Measurements from ENCODE around the gene DDR2. TPM values are rescaled to one million over a fixed set of nuclear protein-coding genes. Genes with fewer than 3 reads are reported as not detected.

Gene DDR2
- total and polyA plus RNA-seq, 3 experiments from 2014 or later: 0.09 to 0.20 (median 0.13) TPM

DNA sequence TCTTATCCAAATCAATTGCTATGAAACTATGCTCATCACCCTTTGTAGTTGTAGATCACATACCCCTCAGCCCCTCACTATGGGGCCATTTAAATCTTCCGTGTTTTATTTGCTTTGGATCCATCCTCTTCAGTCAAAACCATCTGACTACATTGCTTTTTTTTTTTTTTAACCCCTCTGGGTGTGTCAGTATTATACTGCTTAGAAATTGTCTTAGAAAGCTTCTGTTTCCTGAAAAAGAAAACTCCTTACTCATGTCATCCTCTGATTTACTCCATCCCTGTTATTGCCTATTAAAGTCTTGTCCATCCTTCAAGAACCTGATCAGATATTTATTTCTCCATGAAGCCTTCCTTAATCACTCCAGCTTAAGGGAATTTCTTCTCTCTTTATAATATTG lies 84.3 kb downstream of the DDR2 start:
- ChIA-PET POLR2A (no interaction called here), CTCF (no interaction called here)
- Histone ChIP-seq H3K4me3 (ENCODE audit: low read length) (no peak overlapping the region), H3K27me3 (ENCODE audit: insufficient read depth, low read length, poor library complexity, severe bottlenecking) (no peaks in the 10 kb centered on the region), H3K9me3 (ENCODE audit: low read length) (no peaks in the 10 kb centered on the region), H3K4me1 (ENCODE audit: insufficient read depth, low read length) (no peaks in the 10 kb centered on the region), H3K36me3 (ENCODE audit: insufficient read depth, low read length) (no peaks in the 10 kb centered on the region), H3K27ac (ENCODE audit: low read depth, low read length) (no peak overlapping the region)
- Mint-ChIP-seq H3K4me3 (no peak overlapping the region), H3K36me3 (no peaks in the 10 kb centered on the region), H3K9me3 (no peaks in the 10 kb centered on the region), H3K27ac (no peak overlapping the region), H3K27me3 (peaks cover 0 to 3% of the 10 kb centered on the region in 2 donors), H3K4me1 (no peaks in the 10 kb centered on the region)
- no peak for DNase-seq

DNA sequence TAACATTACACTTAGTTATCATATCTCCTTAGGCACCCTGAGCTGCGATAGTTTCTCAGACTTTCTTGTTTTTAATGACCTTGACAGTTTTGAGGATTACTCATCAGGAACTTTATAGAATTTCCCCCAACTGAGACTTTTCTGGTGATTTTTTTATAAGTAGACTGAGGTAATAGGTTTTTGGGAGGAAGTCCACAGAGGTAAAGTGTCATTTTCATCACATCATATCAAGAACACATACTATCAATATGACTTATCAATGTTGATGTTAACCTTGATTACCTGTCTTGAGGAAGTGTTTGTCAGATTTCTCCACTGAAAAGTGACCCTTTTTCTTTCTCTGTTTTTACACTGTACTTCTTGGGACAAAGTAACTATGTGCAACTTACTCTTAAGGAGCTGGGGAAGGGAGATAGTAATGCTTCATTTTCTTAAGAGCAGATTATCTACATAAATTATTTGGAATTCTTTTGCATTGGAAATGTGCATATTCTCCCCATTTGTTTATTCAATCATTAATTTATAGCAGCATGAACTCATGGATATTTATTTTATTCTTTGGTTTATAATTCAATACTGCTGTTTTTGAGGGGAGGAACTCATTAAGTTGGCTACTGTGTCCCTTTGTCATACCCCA lies 85.4 kb downstream of the DDR2 start:
- Histone ChIP-seq H3K36me3 (ENCODE audit: insufficient read depth, low read length) (no peaks in the 10 kb centered on the region), H3K9me3 (ENCODE audit: low read length) (no peaks in the 10 kb centered on the region), H3K27ac (ENCODE audit: low read depth, low read length) (no peak overlapping the region), H3K4me1 (ENCODE audit: insufficient read depth, low read length) (no peaks in the 10 kb centered on the region), H3K27me3 (ENCODE audit: insufficient read depth, low read length, poor library complexity, severe bottlenecking) (no peaks in the 10 kb centered on the region), H3K4me3 (ENCODE audit: low read length) (no peak overlapping the region)
- no peaks in the 10 kb centered on the region for H3K9me3 Mint-ChIP-seq
- no peak for DNase-seq
- H3K27me3 Mint-ChIP-seq: peaks cover 0 to 3% of the 10 kb centered on the region in 2 donors
- H3K27ac Mint-ChIP-seq: no peak overlapping the region
- H3K36me3 Mint-ChIP-seq: no peaks in the 10 kb centered on the region
- ChIA-PET POLR2A (no interaction called here), CTCF (no interaction called here)
- H3K4me1 Mint-ChIP-seq: no peaks in the 10 kb centered on the region
- H3K4me3 Mint-ChIP-seq: no peak overlapping the region

DNA sequence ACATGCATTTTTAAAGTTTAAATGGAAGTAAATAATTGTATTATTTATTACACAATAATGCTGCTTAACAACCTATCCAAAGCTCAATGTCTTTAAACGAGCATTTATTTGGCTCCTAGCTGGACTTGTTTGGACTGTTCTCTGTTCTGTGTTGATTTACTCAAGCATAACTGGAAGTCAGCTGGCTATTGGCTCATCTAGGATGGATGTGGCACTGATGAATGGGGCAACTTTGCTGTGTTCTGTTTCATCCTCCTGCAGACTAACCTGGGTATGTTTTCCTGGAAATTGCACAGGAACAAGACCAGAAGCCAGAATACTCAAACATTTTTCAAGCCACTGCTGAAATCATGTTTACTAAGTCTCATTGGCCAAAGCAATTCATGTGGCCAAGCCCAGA lies 87.4 kb downstream of the DDR2 start:
- Mint-ChIP-seq H3K27ac (no peak overlapping the region), H3K9me3 (no peaks in the 10 kb centered on the region), H3K4me1 (no peaks in the 10 kb centered on the region), H3K4me3 (no peak overlapping the region), H3K36me3 (no peaks in the 10 kb centered on the region), H3K27me3 (peaks cover 0 to 3% of the 10 kb centered on the region in 2 donors)
- H3K27ac ChIP-seq (ENCODE audit: low read depth, low read length): no peak overlapping the region
- no peaks in the 10 kb centered on the region for H3K4me1 ChIP-seq (ENCODE audit: insufficient read depth, low read length)
- ChIA-PET POLR2A (no interaction called here), CTCF (no interaction called here)
- DNase-seq: no peak
- no peaks in the 10 kb centered on the region for H3K9me3 ChIP-seq (ENCODE audit: low read length)
- no peak overlapping the region for H3K4me3 ChIP-seq (ENCODE audit: low read length)
- H3K27me3 ChIP-seq (ENCODE audit: insufficient read depth, low read length, poor library complexity, severe bottlenecking): no peaks in the 10 kb centered on the region
- H3K36me3 ChIP-seq (ENCODE audit: insufficient read depth, low read length): no peaks in the 10 kb centered on the region

DNA sequence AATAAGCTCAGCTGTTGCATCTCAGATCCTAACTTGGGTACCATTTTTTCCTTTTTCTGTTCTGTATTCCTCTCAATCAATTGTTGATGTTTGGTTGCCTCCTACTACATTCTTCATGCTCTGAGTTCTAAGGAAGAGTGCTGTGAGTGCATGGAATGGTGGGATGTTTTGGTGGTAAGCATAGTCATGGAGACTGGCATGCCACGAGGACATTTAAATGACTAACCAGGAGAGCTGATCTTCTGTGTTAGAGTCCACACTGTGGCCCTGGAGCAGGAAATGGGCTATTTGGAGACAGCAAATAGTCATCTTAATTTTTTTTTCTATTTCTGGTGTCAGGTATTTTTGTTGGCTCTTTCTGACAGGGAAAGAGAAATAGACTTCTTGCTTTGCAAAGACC lies 88.7 kb downstream of the DDR2 start:
- no peak for DNase-seq
- Histone ChIP-seq H3K27me3 (ENCODE audit: insufficient read depth, low read length, poor library complexity, severe bottlenecking) (no peaks in the 10 kb centered on the region), H3K9me3 (ENCODE audit: low read length) (no peaks in the 10 kb centered on the region), H3K4me3 (ENCODE audit: low read length) (no peak overlapping the region), H3K27ac (ENCODE audit: low read depth, low read length) (no peak overlapping the region), H3K4me1 (ENCODE audit: insufficient read depth, low read length) (no peaks in the 10 kb centered on the region), H3K36me3 (ENCODE audit: insufficient read depth, low read length) (no peaks in the 10 kb centered on the region)
- H3K4me3 Mint-ChIP-seq: no peak overlapping the region
- CTCF ChIA-PET: no interaction called here
- no peaks in the 10 kb centered on the region for H3K36me3 Mint-ChIP-seq
- no peak overlapping the region for H3K27ac Mint-ChIP-seq
- H3K4me1 Mint-ChIP-seq: no peaks in the 10 kb centered on the region
- POLR2A ChIA-PET: no interaction called here
- H3K27me3 Mint-ChIP-seq: no peaks in the 10 kb centered on the region
- no peaks in the 10 kb centered on the region for H3K9me3 Mint-ChIP-seq

DNA sequence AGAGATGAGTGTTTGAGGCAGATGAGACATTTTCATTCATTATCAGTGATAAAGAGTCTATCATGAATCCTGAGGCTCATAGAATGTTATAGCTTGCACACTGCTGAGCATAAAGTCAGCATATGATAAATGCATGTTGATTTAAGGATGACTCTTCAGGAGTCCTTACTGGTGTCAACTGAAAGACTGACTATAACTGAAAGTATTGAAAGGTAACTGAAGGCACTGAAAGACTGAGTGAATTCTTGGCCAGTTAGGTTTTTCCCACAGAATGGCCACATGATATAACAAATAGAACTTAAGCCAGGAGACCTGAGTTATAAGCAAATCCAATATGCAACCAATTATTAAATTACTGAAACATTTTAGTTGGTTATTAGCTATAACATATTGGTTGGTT lies 89.2 kb downstream of the DDR2 start:
- H3K27ac Mint-ChIP-seq: no peak overlapping the region
- CTCF ChIA-PET: no interaction called here
- Histone ChIP-seq H3K4me3 (ENCODE audit: low read length) (no peak overlapping the region), H3K36me3 (ENCODE audit: insufficient read depth, low read length) (no peaks in the 10 kb centered on the region), H3K27ac (ENCODE audit: low read depth, low read length) (no peak overlapping the region), H3K27me3 (ENCODE audit: insufficient read depth, low read length, poor library complexity, severe bottlenecking) (no peaks in the 10 kb centered on the region), H3K4me1 (ENCODE audit: insufficient read depth, low read length) (no peaks in the 10 kb centered on the region), H3K9me3 (ENCODE audit: low read length) (no peaks in the 10 kb centered on the region)
- H3K9me3 Mint-ChIP-seq: no peaks in the 10 kb centered on the region
- no peaks in the 10 kb centered on the region for H3K4me1 Mint-ChIP-seq
- DNase-seq: no peak
- POLR2A ChIA-PET: no interaction called here
- no peak overlapping the region for H3K4me3 Mint-ChIP-seq
- no peaks in the 10 kb centered on the region for H3K27me3 Mint-ChIP-seq
- no peaks in the 10 kb centered on the region for H3K36me3 Mint-ChIP-seq

DNA sequence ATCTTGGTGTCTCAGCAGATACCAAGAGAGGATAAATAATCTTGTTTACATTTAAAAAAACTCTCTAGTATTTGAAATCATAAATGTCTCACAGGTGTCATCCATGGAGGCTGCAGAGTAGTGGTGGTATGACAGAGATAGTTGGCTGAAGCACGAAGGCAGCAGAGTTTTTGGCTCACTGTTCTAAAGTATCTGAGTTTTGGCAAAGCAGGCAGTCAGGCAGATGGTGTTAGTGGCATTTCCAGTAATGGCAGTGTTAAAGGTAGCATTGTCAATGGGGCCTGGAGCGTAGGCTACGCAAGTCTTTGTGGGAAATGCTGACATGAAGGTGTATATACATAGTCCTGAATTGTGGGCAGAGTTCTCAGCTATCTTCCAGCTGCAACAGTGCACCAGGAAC lies 89.8 kb downstream of the DDR2 start:
- CTCF ChIA-PET: no interaction called here
- no peak overlapping the region for H3K27ac Mint-ChIP-seq
- no peak overlapping the region for H3K4me3 Mint-ChIP-seq
- H3K36me3 ChIP-seq (ENCODE audit: insufficient read depth, low read length): no peaks in the 10 kb centered on the region
- H3K4me1 Mint-ChIP-seq: no peaks in the 10 kb centered on the region
- no peaks in the 10 kb centered on the region for H3K9me3 Mint-ChIP-seq
- no peaks in the 10 kb centered on the region for H3K36me3 Mint-ChIP-seq
- H3K27me3 ChIP-seq (ENCODE audit: insufficient read depth, low read length, poor library complexity, severe bottlenecking): no peaks in the 10 kb centered on the region
- DNase-seq: no peak
- POLR2A ChIA-PET: no interaction called here
- no peaks in the 10 kb centered on the region for H3K9me3 ChIP-seq (ENCODE audit: low read length)
- no peak overlapping the region for H3K4me3 ChIP-seq (ENCODE audit: low read length)
- no peaks in the 10 kb centered on the region for H3K4me1 ChIP-seq (ENCODE audit: insufficient read depth, low read length)
- no peak overlapping the region for H3K27ac ChIP-seq (ENCODE audit: low read depth, low read length)
- H3K27me3 Mint-ChIP-seq: no peaks in the 10 kb centered on the region

DNA sequence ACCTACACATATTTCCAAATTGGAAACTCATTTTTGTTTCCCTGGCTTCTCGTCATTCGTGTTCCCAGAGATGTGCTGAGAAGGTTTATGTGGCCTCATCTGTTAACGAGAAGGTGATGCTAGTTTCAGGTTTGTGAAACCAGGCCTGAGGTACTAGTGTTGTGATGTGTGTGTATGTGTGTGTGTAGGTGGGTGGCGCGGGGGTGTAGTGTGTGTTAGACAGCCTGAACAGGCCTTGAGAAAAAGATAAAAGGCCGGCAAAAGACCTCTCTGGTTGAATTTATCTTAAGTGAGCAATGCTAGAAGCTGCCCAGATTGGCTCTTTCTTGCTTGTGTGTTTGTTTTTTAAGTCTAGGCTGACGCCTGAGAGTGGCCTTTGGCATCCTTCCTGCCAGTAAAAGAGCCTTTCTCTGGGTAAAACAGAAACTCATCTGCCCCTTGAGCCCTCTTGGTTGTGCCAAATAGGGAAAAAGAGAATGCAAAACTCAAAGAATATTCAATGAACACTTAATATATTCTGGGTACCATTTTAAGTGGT lies 92.4 kb downstream of the DDR2 start:
- DNase-seq: no peak
- no peak overlapping the region for H3K4me3 Mint-ChIP-seq
- no peaks in the 10 kb centered on the region for H3K4me1 Mint-ChIP-seq
- CTCF ChIA-PET: no interaction called here
- Histone ChIP-seq H3K27ac (ENCODE audit: low read depth, low read length) (no peak overlapping the region), H3K4me3 (ENCODE audit: low read length) (no peak overlapping the region), H3K9me3 (ENCODE audit: low read length) (no peaks in the 10 kb centered on the region), H3K4me1 (ENCODE audit: insufficient read depth, low read length) (no peaks in the 10 kb centered on the region), H3K36me3 (ENCODE audit: insufficient read depth, low read length) (no peaks in the 10 kb centered on the region), H3K27me3 (ENCODE audit: insufficient read depth, low read length, poor library complexity, severe bottlenecking) (no peaks in the 10 kb centered on the region)
- H3K27me3 Mint-ChIP-seq: no peaks in the 10 kb centered on the region
- H3K36me3 Mint-ChIP-seq: no peaks in the 10 kb centered on the region
- no peaks in the 10 kb centered on the region for H3K9me3 Mint-ChIP-seq
- POLR2A ChIA-PET: no interaction called here
- H3K27ac Mint-ChIP-seq: no peak overlapping the region

DNA sequence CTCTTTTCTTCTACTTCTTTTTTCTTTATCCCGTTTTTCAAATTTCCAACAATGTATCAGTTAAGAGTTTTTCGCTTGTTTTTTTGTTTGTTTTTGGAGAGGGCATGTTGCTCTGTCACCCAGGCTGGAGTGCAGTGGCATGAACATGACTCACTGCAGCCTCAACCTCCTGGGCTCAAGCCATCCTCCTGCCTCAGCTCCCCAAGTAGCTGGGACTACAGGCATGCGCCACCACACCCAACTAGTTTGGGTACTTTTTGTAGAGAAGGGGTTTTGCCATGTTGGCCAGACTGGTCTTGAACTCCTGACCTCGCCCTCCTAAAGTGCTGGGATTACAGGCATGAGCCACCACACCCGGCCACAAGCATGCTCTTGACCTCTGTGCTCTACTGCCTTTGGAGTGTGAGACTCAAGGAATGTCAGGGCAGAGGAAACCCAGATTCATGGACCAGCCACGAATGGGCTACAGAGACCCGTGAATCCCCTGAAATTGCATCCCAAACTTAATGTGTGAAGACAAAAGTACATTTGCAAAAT lies 93.1 kb downstream of the DDR2 start:
- Histone ChIP-seq H3K4me1 (ENCODE audit: insufficient read depth, low read length) (no peaks in the 10 kb centered on the region), H3K36me3 (ENCODE audit: insufficient read depth, low read length) (no peaks in the 10 kb centered on the region), H3K27me3 (ENCODE audit: insufficient read depth, low read length, poor library complexity, severe bottlenecking) (no peaks in the 10 kb centered on the region), H3K9me3 (ENCODE audit: low read length) (no peaks in the 10 kb centered on the region), H3K4me3 (ENCODE audit: low read length) (no peak overlapping the region), H3K27ac (ENCODE audit: low read depth, low read length) (no peak overlapping the region)
- Mint-ChIP-seq H3K4me3 (no peak overlapping the region), H3K27ac (peak overlapping the region in 1 of 8 donors; percentile 38), H3K9me3 (no peaks in the 10 kb centered on the region), H3K4me1 (no peaks in the 10 kb centered on the region), H3K36me3 (no peaks in the 10 kb centered on the region), H3K27me3 (peaks cover 0 to 2% of the 10 kb centered on the region in 2 donors)
- POLR2A ChIA-PET: no interaction called here
- CTCF ChIA-PET: no interaction called here
- DNase-seq: no peak
